GM10847 (cell line): Measurements from ENCODE around the gene SLC36A3.

Experiments used
- POLR2A ChIP-seq: IDR thresholded peaks from 2 replicates; pipeline ENCODE4 v1.6.1; 2011; ENCODE audit not compliant: insufficient read length; ENCODE audit errors: extremely low read depth

Gene SLC36A3

GRCh38 chr5:151281001-151281639 is 22.4 kb downstream of the SLC36A3 start:
- no peak for TF ChIP-seq POLR2A

GRCh38 chr5:151280443-151280842 is 23.1 kb downstream of the SLC36A3 start:
- no peak for TF ChIP-seq POLR2A

- no peak for TF ChIP-seq POLR2A
Measured at GRCh38 chr5:151278845-151279244, 24.7 kb downstream of the SLC36A3 start.

- TF ChIP-seq POLR2A: no peak
Measured at GRCh38 chr5:151275803-151276202, 27.8 kb downstream of the SLC36A3 start.

GRCh38 chr5:151274666-151275065 is 28.9 kb downstream of the SLC36A3 start:
- TF ChIP-seq POLR2A: no peak

GRCh38 chr5:151271336-151271735 is 32.2 kb downstream of the SLC36A3 start:
- no peak for TF ChIP-seq POLR2A

GRCh38 chr5:151270599-151270998 is 33.0 kb downstream of the SLC36A3 start:
- no peak for TF ChIP-seq POLR2A

GRCh38 chr5:151267491-151268260 is 35.9 kb downstream of the SLC36A3 start:
- TF ChIP-seq POLR2A: no peak

GRCh38 chr5:151264113-151264512 is 39.5 kb downstream of the SLC36A3 start:
- TF ChIP-seq POLR2A: no peak

- TF ChIP-seq POLR2A: no peak
Measured at GRCh38 chr5:151262532-151262931, 41.0 kb downstream of the SLC36A3 start.

- TF ChIP-seq POLR2A: no peak
Measured at GRCh38 chr5:151259931-151260330, 43.6 kb downstream of the SLC36A3 start.

- TF ChIP-seq POLR2A: no peak
Measured at GRCh38 chr5:151258816-151259215, 44.8 kb downstream of the SLC36A3 start.

GRCh38 chr5:151258201-151258611 is 45.4 kb downstream of the SLC36A3 start:
- no peak for TF ChIP-seq POLR2A

GRCh38 chr5:151257731-151258181 is 45.8 kb downstream of the SLC36A3 start:
- no peak for TF ChIP-seq POLR2A

GRCh38 chr5:151255621-151256286 is 47.8 kb downstream of the SLC36A3 start:
- TF ChIP-seq POLR2A: no peak

- TF ChIP-seq POLR2A: no peak
Measured at GRCh38 chr5:151254556-151254955, 49.0 kb downstream of the SLC36A3 start.
